ENCODE results near the gene CNGA3.

Gene CNGA3

GRCh38 chr2:98445683-98446581 lies 99.7 kb downstream of the CNGA3 start:
- no peak for DNase-seq

- no peak for DNase-seq
These were observed 100.6 kb downstream of the CNGA3 start for GRCh38 chr2:98446850-98447249.
